ENCODE measurements around the gene AMD1. TPM values are rescaled to one million over a fixed set of nuclear protein-coding genes. Genes with fewer than 3 reads are reported as not detected.

The AMD1 gene
- total RNA-seq, 2 experiments from 2014 or later = 102 to 109 TPM

GRCh38 chr6:110876170-110876773, 1.7 kb downstream of the AMD1 start:
- POLR2A ChIA-PET = interaction anchor here (0.6 to 5.0 kb wide), 12 partner anchors 10 to 198 kb away, joined by 3 to 167 read pairs (median 4); partner anchors contain the start of genes CDK19, GTF3C6 and RPF2
- CTCF ChIA-PET = interaction anchor here (0.7 to 0.9 kb wide), 5 partner anchors 61 to 1503 kb away, joined by 3 to 6 read pairs (median 3); partner anchors contain the start of gene CDK19

DNA sequence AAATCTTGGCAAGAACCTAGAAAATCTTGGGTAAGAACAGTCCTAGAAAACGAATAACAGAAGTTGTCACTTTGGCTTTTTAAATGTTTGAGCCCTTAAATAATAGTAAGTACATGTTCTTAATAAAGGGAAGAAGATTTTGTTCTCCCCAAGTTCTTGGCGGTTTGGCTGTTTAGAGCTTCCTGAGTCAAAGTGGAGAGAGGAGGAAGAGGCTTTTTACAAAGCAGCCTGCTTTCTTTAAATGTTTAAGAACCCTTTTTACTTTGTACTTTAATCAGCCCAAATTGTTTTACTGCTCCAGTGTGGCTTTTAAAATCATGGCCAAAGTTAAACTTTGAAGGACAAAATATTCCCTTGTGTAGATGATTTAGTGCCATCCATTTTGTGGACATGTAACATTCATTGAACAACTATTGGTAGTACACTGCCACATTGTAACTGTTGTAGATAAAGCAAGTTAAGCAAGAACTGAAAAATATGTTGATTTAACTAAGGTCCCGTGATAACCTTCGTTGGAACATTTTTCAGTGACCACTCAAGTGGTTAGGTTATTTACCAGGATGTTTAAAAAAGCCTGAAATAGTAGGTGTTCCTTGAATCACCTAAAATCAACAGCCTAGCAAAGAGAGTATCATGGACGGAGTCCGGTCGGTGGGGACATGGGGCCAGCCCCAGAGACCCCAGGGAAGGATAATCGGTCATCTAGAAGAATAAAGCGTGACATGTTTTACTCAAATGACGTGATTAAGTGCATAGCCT, 2.4 kb downstream of the AMD1 start:
- ChIA-PET POLR2A (interaction anchor here (0.7 to 5.0 kb wide), 9 partner anchors 10 to 190 kb away, joined by 3 to 167 read pairs (median 4); partner anchors contain the start of genes CDK19, GTF3C6 and RPF2), CTCF (interaction anchor here (0.6 to 1.7 kb wide), 8 partner anchors 8 to 357 kb away, joined by 3 to 6 read pairs (median 3); partner anchors contain the start of genes CDK19 and GTF3C6)

GRCh38 chr6:110877569-110877968, 3.0 kb downstream of the AMD1 start:
- ChIA-PET CTCF (interaction anchor here (0.6 to 1.7 kb wide), 4 partner anchors 9 to 189 kb away, joined by 3 to 4 read pairs (median 3); partner anchors contain the start of gene GTF3C6), POLR2A (interaction anchor here (0.7 kb wide), 1 partner anchor 62 kb away, joined by 3 read pairs; the partner anchor contains the start of gene CDK19)

DNA sequence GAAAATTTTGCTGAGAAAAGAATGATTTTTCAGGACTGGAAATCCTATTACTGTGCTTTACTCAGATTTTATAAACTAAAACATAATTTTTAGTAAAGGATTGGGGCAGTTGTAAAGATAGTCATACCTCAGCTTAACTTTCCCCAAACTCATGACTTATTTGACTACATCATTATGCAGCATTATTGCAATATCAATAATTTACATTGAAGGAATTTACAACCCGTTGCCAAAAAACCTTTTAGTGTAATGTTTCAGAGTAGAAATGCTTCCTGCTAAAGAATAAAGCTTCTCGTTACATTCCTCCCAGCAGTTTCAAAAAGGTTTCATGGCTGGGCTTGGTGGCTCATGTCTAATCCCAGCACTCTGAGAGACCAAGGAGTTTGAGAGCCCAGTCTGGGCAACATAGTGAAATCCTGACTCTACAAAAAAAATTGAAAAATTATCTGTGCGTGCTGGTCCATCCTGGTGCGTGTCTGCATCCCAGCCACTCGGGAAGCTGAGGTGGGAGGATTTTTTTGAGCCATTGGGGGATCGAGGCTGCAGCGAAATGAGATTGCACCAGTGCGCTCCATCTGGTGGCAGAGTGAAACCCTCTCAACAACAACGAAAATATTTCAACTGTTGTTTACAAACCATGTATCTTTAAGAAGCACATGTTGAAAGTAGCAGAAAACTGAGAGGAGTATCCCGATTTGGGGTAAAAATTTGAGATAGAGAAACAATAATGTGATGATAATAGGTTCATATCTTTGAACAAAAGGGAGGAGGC, 4.4 kb downstream of the AMD1 start:
- ChIA-PET POLR2A (interaction anchor here (0.7 to 1.6 kb wide), 4 partner anchors 63 to 79 kb away, joined by 3 to 7 read pairs (median 4); partner anchors contain the start of genes CDK19 and GTF3C6), CTCF (interaction anchor here (0.7 to 1.7 kb wide), 4 partner anchors 53 to 352 kb away, joined by 3 to 6 read pairs (median 5); partner anchors contain the start of gene CDK19)

- ChIA-PET CTCF (no interaction called here), POLR2A (interaction anchor here (0.6 kb wide), 1 partner anchor 69 kb away, joined by 3 read pairs; no protein-coding TSS in a partner anchor)
Measured at GRCh38 chr6:110880651-110881050, 6.1 kb downstream of the AMD1 start.

DNA sequence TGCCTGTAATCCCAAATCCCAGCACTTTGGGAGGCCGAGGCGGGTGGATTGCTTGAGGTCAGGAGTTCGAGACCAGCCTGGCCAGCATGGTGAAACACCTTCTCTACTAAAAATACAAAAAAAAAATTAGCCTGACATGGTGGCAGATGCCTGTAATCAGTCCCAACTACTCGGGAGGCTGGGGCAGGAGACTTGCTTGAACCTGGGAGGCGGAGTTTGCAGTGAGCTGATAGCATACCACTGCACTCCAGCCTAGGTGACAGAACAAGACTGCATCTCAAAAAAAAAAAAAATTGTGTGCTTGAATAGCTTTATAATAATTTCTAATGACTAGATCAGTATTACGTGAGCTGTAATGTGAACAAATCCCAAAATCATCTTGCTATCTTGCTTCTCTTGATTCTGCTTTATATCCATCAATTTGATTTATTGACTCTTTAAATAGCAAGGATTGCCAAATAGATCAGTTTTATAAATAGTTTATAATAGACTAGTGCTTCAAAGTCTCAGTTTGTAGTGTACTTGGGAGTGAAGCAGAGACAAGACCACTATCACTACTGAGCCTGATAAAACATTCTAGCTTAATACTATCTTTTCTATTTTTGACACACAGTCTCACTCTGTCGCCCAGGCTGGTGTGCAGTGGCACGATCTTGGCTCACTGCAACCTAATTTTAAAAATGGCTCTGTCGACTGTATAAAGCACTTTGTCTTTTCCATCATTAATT, 7.1 kb downstream of the AMD1 start:
- CTCF ChIA-PET = interaction anchor here (1.2 kb wide), 1 partner anchor 199 kb away, joined by 3 read pairs; no protein-coding TSS in a partner anchor
- POLR2A ChIA-PET = interaction anchor here (1.2 kb wide), 1 partner anchor 66 kb away, joined by 4 read pairs; the partner anchor contains the start of gene CDK19

DNA sequence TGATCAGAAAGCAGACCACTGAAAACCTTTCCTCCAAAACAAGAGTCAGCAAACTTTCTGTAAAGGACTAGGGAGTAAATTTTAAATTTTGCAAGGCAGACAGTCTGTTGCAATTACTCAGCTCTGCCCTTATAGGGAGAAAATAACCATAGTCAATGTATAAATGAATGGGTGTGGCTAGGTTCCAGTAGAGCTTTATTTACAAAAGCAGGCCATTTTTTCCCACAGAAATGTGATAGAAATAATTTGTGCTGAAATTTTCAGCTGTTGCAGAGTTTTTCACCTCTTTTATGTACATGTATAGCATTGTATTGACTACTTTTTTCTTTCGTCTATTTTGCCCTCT, 7.7 kb downstream of the AMD1 start:
- ChIA-PET POLR2A (interaction anchor here (0.6 to 1.6 kb wide), 3 partner anchors 8 to 67 kb away, joined by 4 to 6 read pairs (median 4); partner anchors contain the start of genes AMD1 and CDK19), CTCF (interaction anchor here (0.6 to 1.2 kb wide), 2 partner anchors 63 to 200 kb away, joined by 3 to 4 read pairs; no protein-coding TSS in a partner anchor)

DNA sequence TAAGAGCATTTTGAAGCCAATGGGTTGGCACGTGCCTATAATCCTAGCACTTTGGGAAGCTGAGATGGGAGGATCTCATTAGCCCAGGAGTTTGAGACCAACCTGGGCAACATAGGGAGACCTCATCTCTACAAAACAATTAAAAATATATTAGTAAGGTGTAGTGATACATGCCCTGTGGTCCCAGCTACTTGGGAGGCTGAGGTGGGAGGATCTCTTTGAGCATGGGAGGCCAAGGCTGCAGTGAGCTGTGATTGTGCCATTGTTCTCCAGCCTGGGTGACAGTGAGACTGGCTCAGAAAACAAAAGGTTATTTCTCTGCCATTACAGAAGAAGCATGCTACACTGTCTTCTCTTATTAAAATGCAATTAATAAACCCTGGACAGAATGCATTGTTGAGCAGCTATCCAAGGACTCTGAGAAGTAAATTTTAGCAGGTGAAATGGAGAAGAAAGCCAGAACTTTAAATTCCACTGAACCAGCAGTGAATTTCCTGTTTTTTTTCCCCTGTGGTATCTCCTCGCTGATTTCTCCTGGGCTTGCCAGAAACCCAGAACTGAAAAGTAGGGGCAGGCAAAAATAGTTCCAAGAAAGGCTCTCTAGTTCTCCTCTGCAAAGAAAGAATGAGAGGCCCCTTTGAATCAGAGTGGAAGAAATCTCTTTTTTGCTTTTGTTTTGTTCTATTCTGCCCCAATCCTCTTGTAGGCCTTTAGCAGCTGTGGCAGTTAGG, 8.4 kb downstream of the AMD1 start:
- ChIA-PET CTCF (interaction anchor here (0.6 kb wide), 1 partner anchor 62 kb away, joined by 4 read pairs; no protein-coding TSS in a partner anchor), POLR2A (interaction anchor here (0.6 to 1.6 kb wide), 3 partner anchors 9 to 68 kb away, joined by 4 to 6 read pairs (median 4); partner anchors contain the start of genes AMD1 and CDK19)

- ChIA-PET CTCF (no interaction called here), POLR2A (no interaction called here)
Measured at GRCh38 chr6:110884321-110884720, 9.7 kb downstream of the AMD1 start.

GRCh38 chr6:110885526-110885925, 10.9 kb downstream of the AMD1 start:
- CTCF ChIA-PET = interaction anchor here (0.6 kb wide), 2 partner anchors 27 to 69 kb away, joined by 3 to 4 read pairs; no protein-coding TSS in a partner anchor

GRCh38 chr6:110886555-110887167, 12.1 kb downstream of the AMD1 start:
- ChIA-PET CTCF (no interaction called here), POLR2A (interaction anchor here (1.0 kb wide), 1 partner anchor 10 kb away, joined by 4 read pairs; no protein-coding TSS in a partner anchor)

More at GRCh38 chr6:110885526-110885925, 10.9 kb downstream of the AMD1 start:
- POLR2A ChIA-PET = interaction anchor here (1.1 kb wide), 1 partner anchor 73 kb away, joined by 3 read pairs; the partner anchor contains the start of gene GTF3C6

DNA sequence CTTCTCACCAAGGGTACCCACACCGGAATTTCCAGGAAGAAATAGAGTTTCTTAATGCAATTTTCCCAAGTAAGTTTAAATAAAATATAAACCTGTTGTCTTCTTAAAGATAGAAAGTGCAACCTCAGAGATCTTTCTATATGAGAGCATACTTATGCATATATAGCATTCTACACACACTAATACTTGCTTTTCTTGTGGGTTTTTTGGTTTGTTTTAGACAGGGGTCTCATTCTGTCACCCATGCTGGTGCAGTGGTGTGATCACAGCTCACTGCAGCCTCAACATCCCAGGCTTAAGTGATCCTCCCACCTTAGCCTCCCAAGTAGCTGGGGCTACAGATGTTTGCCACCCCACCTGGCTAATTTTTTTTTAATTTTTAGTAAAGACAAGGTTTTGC, 15.7 kb downstream of the AMD1 start:
- POLR2A ChIA-PET = no interaction called here

DNA sequence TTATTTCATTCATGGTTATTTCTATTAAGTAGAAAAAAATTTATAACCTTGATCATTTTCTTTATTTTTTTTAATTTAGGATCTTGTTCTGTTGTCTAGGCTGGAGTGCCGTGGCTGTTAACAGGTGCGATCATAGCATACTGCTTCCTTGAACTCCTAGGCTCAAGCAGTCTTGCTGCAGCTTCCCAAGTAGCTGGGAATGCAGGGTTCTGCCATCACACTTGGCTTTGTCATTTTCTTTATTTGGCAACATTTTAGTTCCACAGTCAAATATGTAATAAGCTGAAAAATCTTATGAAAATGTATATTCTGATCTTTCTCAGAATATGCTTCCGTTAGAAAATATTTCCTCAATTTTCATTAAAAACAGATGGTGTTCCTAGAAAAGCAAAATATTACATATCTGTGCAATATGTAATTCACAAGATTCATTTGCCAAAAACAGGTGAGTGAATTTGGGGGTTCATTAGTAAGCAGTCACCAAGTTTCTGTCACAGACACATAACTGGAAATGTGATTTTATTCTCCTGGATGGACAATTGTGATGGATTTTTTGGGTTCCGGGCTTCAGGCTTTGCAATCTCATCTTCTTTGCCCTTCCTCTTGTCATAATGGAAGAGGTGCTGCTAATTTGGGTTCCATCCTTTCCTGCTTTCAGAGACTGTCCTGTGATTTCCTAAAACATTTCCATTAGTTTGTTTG, 21.5 kb downstream of the AMD1 start:
- ChIA-PET POLR2A (no interaction called here), CTCF (no interaction called here)

More for the DNA sequence above, 15.7 kb downstream of the AMD1 start:
- CTCF ChIA-PET = no interaction called here

- POLR2A ChIA-PET = no interaction called here
- CTCF ChIA-PET = interaction anchor here (0.7 kb wide), 1 partner anchor 20 kb away, joined by 3 read pairs; no protein-coding TSS in a partner anchor
Measured at GRCh38 chr6:110897433-110897832, 22.8 kb downstream of the AMD1 start.

- POLR2A ChIA-PET = no interaction called here
- CTCF ChIA-PET = interaction anchor here (0.7 to 1.2 kb wide), 2 partner anchors 21 to 49 kb away, joined by 3 read pairs; no protein-coding TSS in a partner anchor
Measured at GRCh38 chr6:110898111-110898510, 23.5 kb downstream of the AMD1 start.

GRCh38 chr6:110900028-110900598, 25.5 kb downstream of the AMD1 start:
- CTCF ChIA-PET = no interaction called here
- POLR2A ChIA-PET = interaction anchor here (0.6 kb wide), 1 partner anchor 12 kb away, joined by 3 read pairs; no protein-coding TSS in a partner anchor

All from activated CD8-positive, alpha-beta memory T cell treated with anti-CD3 and anti-CD28 coated beads for 36 hours (primary cell).